ENCODE measurements around the gene RHOJ. TPM values are rescaled to one million over a fixed set of nuclear protein-coding genes. Genes with fewer than 3 reads are reported as not detected.

Gene RHOJ
- total RNA-seq, 1 experiment from 2014 or later, result 30.2 TPM

DNA sequence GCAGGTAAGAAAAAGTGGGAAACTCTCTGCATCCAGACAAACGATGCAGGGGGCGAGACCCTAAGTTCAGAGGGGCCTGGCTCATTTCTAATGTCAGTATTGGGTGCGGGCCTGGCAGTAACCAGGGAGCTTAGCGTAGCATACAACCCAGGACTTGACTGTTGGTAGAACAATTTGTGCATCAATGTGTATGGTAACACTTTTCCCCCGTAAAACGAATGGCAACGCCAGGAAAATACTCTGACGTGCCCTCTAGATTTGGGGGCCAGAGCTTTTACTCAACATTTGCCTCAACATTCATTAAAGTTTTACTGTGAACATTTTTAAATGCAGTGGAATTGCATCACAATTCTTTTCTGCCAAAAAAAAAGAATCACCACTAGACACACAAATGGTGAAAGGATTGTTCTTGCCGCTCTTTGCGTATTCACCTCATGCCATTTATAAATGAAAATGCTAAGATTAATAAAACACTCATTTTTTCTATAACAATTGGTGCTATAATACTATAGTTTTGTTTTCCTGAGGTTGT is 867 bp downstream of the RHOJ start:
- CTCF ChIA-PET, result interaction anchor here (1.8 kb wide), 1 partner anchor 30 kb away, joined by 9 read pairs; no protein-coding TSS in a partner anchor
- peak; percentile 58 for DNase-seq (ENCODE audit: low spot score)

GRCh38 chr14:63205866-63206265 is 1.6 kb downstream of the RHOJ start:
- TF ChIP-seq EZH2 (IDR thresholded peaks at IDR 0.05; ENCODE audit: borderline replicate concordance, low read depth, low read length, poor library complexity, severe bottlenecking) (no peak), CTCF (conservative IDR thresholded peaks at IDR 0.05; ENCODE audit: low read depth, low read length) (no peak)
- H3K27me3 ChIP-seq (replicated peaks; ENCODE audit: insufficient read depth, low read depth, low read length, poor library complexity), result no peaks in the 10 kb centered on the region
- no TSS peak for BruUV-seq (replicated peaks)
- intact Hi-C loops (cut with micrococcal nuclease; ENCODE audit: unreplicated experiment), result no loop called here
- DNase-seq (ENCODE audit: low spot score), result peak; percentile 44
- CTCF ChIA-PET, result no interaction called here
- no peaks in the 10 kb centered on the region for H3K36me3 ChIP-seq (ENCODE audit: insufficient read depth, low read length, poor library complexity, severe bottlenecking)
- peak overlapping the region; percentile 49 for H3K4me3 ChIP-seq (ENCODE audit: low read depth, low read length, poor library complexity, severe bottlenecking)
- POLR2A ChIA-PET (ENCODE audit: low non-redundant PET), result no interaction called here
- H3K4me1 ChIP-seq (ENCODE audit: insufficient read depth, low read length, poor library complexity, severe bottlenecking), result peaks cover 17% of the 10 kb centered on the region
- no peaks in the 10 kb centered on the region for H3K9me3 ChIP-seq (ENCODE audit: low read depth, low read length, poor library complexity, severe bottlenecking)
- H3K27ac ChIP-seq (ENCODE audit: low read depth, low read length, poor library complexity, severe bottlenecking), result peak overlapping the region; percentile 91

More for the DNA sequence above, 867 bp downstream of the RHOJ start:
- no TSS peak for BruUV-seq (replicated peaks)
- no peaks in the 10 kb centered on the region for H3K9me3 ChIP-seq (ENCODE audit: low read depth, low read length, poor library complexity, severe bottlenecking)
- no peak for TF ChIP-seq EZH2 (IDR thresholded peaks at IDR 0.05; ENCODE audit: borderline replicate concordance, low read depth, low read length, poor library complexity, severe bottlenecking)
- no peak for TF ChIP-seq CTCF (conservative IDR thresholded peaks at IDR 0.05; ENCODE audit: low read depth, low read length)
- POLR2A ChIA-PET (ENCODE audit: low non-redundant PET), result no interaction called here
- H3K27me3 ChIP-seq (replicated peaks; ENCODE audit: insufficient read depth, low read depth, low read length, poor library complexity), result no peaks in the 10 kb centered on the region
- intact Hi-C loops (cut with micrococcal nuclease; ENCODE audit: unreplicated experiment), result no loop called here
- no peaks in the 10 kb centered on the region for H3K36me3 ChIP-seq (ENCODE audit: insufficient read depth, low read length, poor library complexity, severe bottlenecking)
- H3K4me1 ChIP-seq (ENCODE audit: insufficient read depth, low read length, poor library complexity, severe bottlenecking), result peaks cover 17% of the 10 kb centered on the region
- peak overlapping the region; percentile 91 for H3K27ac ChIP-seq (ENCODE audit: low read depth, low read length, poor library complexity, severe bottlenecking)
- peak overlapping the region; percentile 49 for H3K4me3 ChIP-seq (ENCODE audit: low read depth, low read length, poor library complexity, severe bottlenecking)

- POLR2A ChIA-PET (ENCODE audit: low non-redundant PET), result interaction anchor here (0.6 kb wide), 1 partner anchor 196 kb away, joined by 4 read pairs; no protein-coding TSS in a partner anchor
- CTCF ChIA-PET, result no interaction called here
- H3K27ac ChIP-seq (ENCODE audit: low read depth, low read length, poor library complexity, severe bottlenecking), result no peak overlapping the region
- peaks cover 9% of the 10 kb centered on the region for H3K4me1 ChIP-seq (ENCODE audit: insufficient read depth, low read length, poor library complexity, severe bottlenecking)
- intact Hi-C loops (cut with micrococcal nuclease; ENCODE audit: unreplicated experiment), result no loop called here
- TF ChIP-seq EZH2 (IDR thresholded peaks at IDR 0.05; ENCODE audit: borderline replicate concordance, low read depth, low read length, poor library complexity, severe bottlenecking) (no peak), CTCF (conservative IDR thresholded peaks at IDR 0.05; ENCODE audit: low read depth, low read length) (no peak)
- H3K4me3 ChIP-seq (ENCODE audit: low read depth, low read length, poor library complexity, severe bottlenecking), result no peak overlapping the region
- DNase-seq (ENCODE audit: low spot score), result no peak
- H3K36me3 ChIP-seq (ENCODE audit: insufficient read depth, low read length, poor library complexity, severe bottlenecking), result no peaks in the 10 kb centered on the region
- no TSS peak for BruUV-seq (replicated peaks)
- no peaks in the 10 kb centered on the region for H3K27me3 ChIP-seq (replicated peaks; ENCODE audit: insufficient read depth, low read depth, low read length, poor library complexity)
- no peaks in the 10 kb centered on the region for H3K9me3 ChIP-seq (ENCODE audit: low read depth, low read length, poor library complexity, severe bottlenecking)
Observed at GRCh38 chr14:63209160-63209559, 4.9 kb downstream of the RHOJ start.
